Measurements from ENCODE around the gene KLF2.
"Not testable (repeated sequence)": the region's sequence is repeated elsewhere in the genome, so short reads cannot be mapped to it uniquely, and the experiment has no call there.

Gene KLF2

GRCh38 chr19:16283210-16284061 lies 41.2 kb upstream of the KLF2 start:
- no peak overlapping the region for H3K9ac ChIP-seq (ENCODE audit: low read depth, low read length)
- ATAC-seq (ENCODE audit: insufficient read depth, low read depth) (no peak), DNase-seq (no peak)
- H3K4me1 ChIP-seq (ENCODE audit: insufficient read depth, low read length), result no peaks in the 10 kb centered on the region
- H3K4me2 ChIP-seq (ENCODE audit: insufficient read depth, low read length), result no peak overlapping the region
- H2AFZ ChIP-seq (ENCODE audit: low read depth, low read length), result no peak overlapping the region
- H3K36me3 ChIP-seq (ENCODE audit: insufficient read depth, low read length), result no peaks in the 10 kb centered on the region
- H4K20me1 ChIP-seq (ENCODE audit: insufficient read depth, low read length), result no peaks in the 10 kb centered on the region
- TF ChIP-seq EZH2 (IDR thresholded peaks at IDR 0.05; ENCODE audit: borderline replicate concordance, low read depth, low read length, severe bottlenecking), result no peak
- no peak for TF ChIP-seq CTCF (IDR thresholded peaks at IDR 0.05; ENCODE audit: borderline replicate concordance, extremely low read depth, low read length, poor library complexity, severe bottlenecking)
- H3K27ac ChIP-seq (ENCODE audit: low read length), result no peak overlapping the region
- H3K9me3 ChIP-seq (ENCODE audit: insufficient read depth, low read length, severe bottlenecking), result no peaks in the 10 kb centered on the region
- H3K4me3 ChIP-seq (ENCODE audit: low read depth in 1 of 2, low read length in 2 of 2), result no peak overlapping the region
- H3K27me3 ChIP-seq (ENCODE audit: insufficient read depth, low read length, poor library complexity), result peaks cover 8% of the 10 kb centered on the region
- H3K79me2 ChIP-seq (ENCODE audit: insufficient read depth, low read length), result no peaks in the 10 kb centered on the region

GRCh38 chr19:16284505-16284904 lies 40.1 kb upstream of the KLF2 start:
- TF ChIP-seq CTCF (IDR thresholded peaks at IDR 0.05; ENCODE audit: borderline replicate concordance, extremely low read depth, low read length, poor library complexity, severe bottlenecking) (no peak), EZH2 (IDR thresholded peaks at IDR 0.05; ENCODE audit: borderline replicate concordance, low read depth, low read length, severe bottlenecking) (no peak)
- DNase-seq (no peak), ATAC-seq (ENCODE audit: insufficient read depth, low read depth) (no peak)
- Histone ChIP-seq H3K4me1 (ENCODE audit: insufficient read depth, low read length) (no peaks in the 10 kb centered on the region), H3K9me3 (ENCODE audit: insufficient read depth, low read length, severe bottlenecking) (no peaks in the 10 kb centered on the region), H3K9ac (ENCODE audit: low read depth, low read length) (no peak overlapping the region), H3K36me3 (ENCODE audit: insufficient read depth, low read length) (no peaks in the 10 kb centered on the region), H3K27ac (ENCODE audit: low read length) (no peak overlapping the region), H4K20me1 (ENCODE audit: insufficient read depth, low read length) (no peaks in the 10 kb centered on the region), H3K4me3 (ENCODE audit: low read depth in 1 of 2, low read length in 2 of 2) (no peak overlapping the region), H3K79me2 (ENCODE audit: insufficient read depth, low read length) (no peaks in the 10 kb centered on the region), H3K4me2 (ENCODE audit: insufficient read depth, low read length) (no peak overlapping the region), H2AFZ (ENCODE audit: low read depth, low read length) (no peak overlapping the region), H3K27me3 (ENCODE audit: insufficient read depth, low read length, poor library complexity) (peaks cover 8% of the 10 kb centered on the region)

- not testable (repeated sequence) for H3K4me1 ChIP-seq (ENCODE audit: insufficient read depth, low read length); H3K9ac ChIP-seq (ENCODE audit: low read depth, low read length); H3K79me2 ChIP-seq (ENCODE audit: insufficient read depth, low read length); H3K9me3 ChIP-seq (ENCODE audit: insufficient read depth, low read length, severe bottlenecking); H4K20me1 ChIP-seq (ENCODE audit: insufficient read depth, low read length); H3K27ac ChIP-seq (ENCODE audit: low read length); H2AFZ ChIP-seq (ENCODE audit: low read depth, low read length); ATAC-seq (ENCODE audit: insufficient read depth, low read depth); DNase-seq; H3K4me3 ChIP-seq (ENCODE audit: low read depth in 1 of 2, low read length in 2 of 2); H3K27me3 ChIP-seq (ENCODE audit: insufficient read depth, low read length, poor library complexity); H3K4me2 ChIP-seq (ENCODE audit: insufficient read depth, low read length); H3K36me3 ChIP-seq (ENCODE audit: insufficient read depth, low read length)
Observed at GRCh38 chr19:16285079-16285478, 39.5 kb upstream of the KLF2 start.

GRCh38 chr19:16285769-16286498 lies 38.7 kb upstream of the KLF2 start:
- Histone ChIP-seq H3K79me2 (ENCODE audit: insufficient read depth, low read length) (no peaks in the 10 kb centered on the region), H3K9me3 (ENCODE audit: insufficient read depth, low read length, severe bottlenecking) (no peaks in the 10 kb centered on the region), H3K4me2 (ENCODE audit: insufficient read depth, low read length) (no peak overlapping the region), H3K27ac (ENCODE audit: low read length) (no peak overlapping the region), H4K20me1 (ENCODE audit: insufficient read depth, low read length) (no peaks in the 10 kb centered on the region), H3K4me3 (ENCODE audit: low read depth in 1 of 2, low read length in 2 of 2) (no peak overlapping the region), H3K27me3 (ENCODE audit: insufficient read depth, low read length, poor library complexity) (peaks cover 8% of the 10 kb centered on the region), H3K9ac (ENCODE audit: low read depth, low read length) (no peak overlapping the region), H2AFZ (ENCODE audit: low read depth, low read length) (no peak overlapping the region), H3K36me3 (ENCODE audit: insufficient read depth, low read length) (no peaks in the 10 kb centered on the region), H3K4me1 (ENCODE audit: insufficient read depth, low read length) (no peaks in the 10 kb centered on the region)
- TF ChIP-seq CTCF (IDR thresholded peaks at IDR 0.05; ENCODE audit: borderline replicate concordance, extremely low read depth, low read length, poor library complexity, severe bottlenecking) (no peak), EZH2 (IDR thresholded peaks at IDR 0.05; ENCODE audit: borderline replicate concordance, low read depth, low read length, severe bottlenecking) (no peak)
- no peak; the same call in 2 of the 3 replicates for ATAC-seq (ENCODE audit: insufficient read depth, low read depth)
- no peak for DNase-seq
